Adrenal gland (tissue), 5 donors: ENCODE results near the gene RPL27A.

Experiments used
- POLR2A ChIP-seq, 2 donors: fragments of 450-650 bp; IDR thresholded peaks; one replicate each; pipeline ENCODE4 v1.6.1; 2017; ENCODE audit warnings: antibody characterized with exemption in 2 of 2, mild to moderate bottlenecking in 2 of 2, moderate library complexity in 1 of 2
- TF ChIP-seq, protein P1 (sequence below), 6 experiments: fragments of 450-650 bp in 4 of 6; fragments of 200-600 bp in 2 of 6; sonication (generic) in 1 of 6; IDR thresholded peaks; 1 replicate in 5 of 6; 2 replicates in 1 of 6; pipeline versions ENCODE4 v1.5.1 to v1.8.0; 2016 to 2021; ENCODE audit warnings: antibody characterized with exemption in 6 of 6, mild to moderate bottlenecking in 2 of 6, moderate library complexity in 1 of 6
- donor health status: DM: no; HTN: no; CAD: no.

DNA sequence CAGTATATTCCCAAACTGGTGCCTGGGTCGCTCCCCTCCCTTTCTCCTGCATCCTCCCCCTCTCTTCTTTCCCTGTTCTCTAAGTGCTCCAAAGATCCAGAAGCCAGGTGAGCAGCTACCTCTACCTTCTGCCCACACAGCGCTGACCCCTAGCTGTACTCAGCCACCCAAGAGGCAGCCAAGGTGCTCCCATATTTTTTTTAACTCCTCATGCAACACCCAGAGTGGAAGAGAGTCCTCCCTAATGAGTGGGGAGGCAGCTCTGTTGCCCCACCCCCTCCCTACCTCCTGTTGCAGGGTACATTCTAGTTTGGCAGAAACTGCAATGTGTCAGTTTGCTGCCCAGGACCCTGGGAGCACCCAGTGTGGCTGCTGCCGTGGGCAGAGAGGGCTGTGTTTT lies 40.2 kb downstream of the RPL27A start:
- no peak for TF ChIP-seq POLR2A (IDR thresholded peaks at IDR 0.05)
- TF ChIP-seq, protein P1, sequence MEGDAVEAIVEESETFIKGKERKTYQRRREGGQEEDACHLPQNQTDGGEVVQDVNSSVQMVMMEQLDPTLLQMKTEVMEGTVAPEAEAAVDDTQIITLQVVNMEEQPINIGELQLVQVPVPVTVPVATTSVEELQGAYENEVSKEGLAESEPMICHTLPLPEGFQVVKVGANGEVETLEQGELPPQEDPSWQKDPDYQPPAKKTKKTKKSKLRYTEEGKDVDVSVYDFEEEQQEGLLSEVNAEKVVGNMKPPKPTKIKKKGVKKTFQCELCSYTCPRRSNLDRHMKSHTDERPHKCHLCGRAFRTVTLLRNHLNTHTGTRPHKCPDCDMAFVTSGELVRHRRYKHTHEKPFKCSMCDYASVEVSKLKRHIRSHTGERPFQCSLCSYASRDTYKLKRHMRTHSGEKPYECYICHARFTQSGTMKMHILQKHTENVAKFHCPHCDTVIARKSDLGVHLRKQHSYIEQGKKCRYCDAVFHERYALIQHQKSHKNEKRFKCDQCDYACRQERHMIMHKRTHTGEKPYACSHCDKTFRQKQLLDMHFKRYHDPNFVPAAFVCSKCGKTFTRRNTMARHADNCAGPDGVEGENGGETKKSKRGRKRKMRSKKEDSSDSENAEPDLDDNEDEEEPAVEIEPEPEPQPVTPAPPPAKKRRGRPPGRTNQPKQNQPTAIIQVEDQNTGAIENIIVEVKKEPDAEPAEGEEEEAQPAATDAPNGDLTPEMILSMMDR (IDR thresholded peaks at IDR 0.05): no peak
